Measurements from ENCODE around the gene EMP3.

DNA sequence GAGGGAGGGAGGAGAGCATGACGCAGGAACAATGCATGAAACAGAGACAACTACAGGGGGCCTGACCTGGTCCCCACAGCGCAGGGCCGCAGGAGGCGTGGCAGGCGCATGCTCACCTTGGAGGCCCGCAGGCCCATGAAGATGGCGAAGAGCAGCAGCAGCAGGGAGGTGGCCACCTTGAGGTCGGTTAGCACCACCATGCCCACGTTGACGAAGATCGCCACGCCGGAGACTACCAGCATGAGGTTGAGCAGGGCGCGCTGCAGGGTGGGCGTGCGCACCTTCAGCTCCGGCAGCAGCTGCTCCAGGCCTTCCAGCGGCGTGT, 17.0 kb downstream of the EMP3 start:
- TF ChIP-seq ZFX (IDR thresholded peaks at IDR 0.05) (no peak), CTCF (IDR thresholded peaks at IDR 0.05 in 2 of 3, conservative IDR thresholded peaks at IDR 0.05 in 1 of 3; ENCODE audit: borderline replicate concordance in 1 of 3, insufficient read depth in 1 of 3, low read depth in 2 of 3, low read length in 2 of 3) (no peak), POLR2A (IDR thresholded peaks at IDR 0.05; ENCODE audit: borderline replicate concordance, extremely low read depth, insufficient read depth, insufficient read length) (no peak), POLR2AphosphoS5 (IDR thresholded peaks at IDR 0.05; ENCODE audit: low read depth, low read length) (no peak), EZH2 (IDR thresholded peaks at IDR 0.05) (no peak), YY1 (IDR thresholded peaks at IDR 0.05; ENCODE audit: extremely low read depth, insufficient replicate concordance, low read depth, low read length) (no peak), RAD21 (IDR thresholded peaks at IDR 0.05; ENCODE audit: low read depth) (no peak), TCF7L2 (IDR thresholded peaks at IDR 0.05; ENCODE audit: borderline replicate concordance, extremely low read depth, insufficient read depth, insufficient read length) (no peak), SRF (IDR thresholded peaks at IDR 0.05; ENCODE audit: low read depth) (no peak)
- TF ChIP-seq, protein P1, sequence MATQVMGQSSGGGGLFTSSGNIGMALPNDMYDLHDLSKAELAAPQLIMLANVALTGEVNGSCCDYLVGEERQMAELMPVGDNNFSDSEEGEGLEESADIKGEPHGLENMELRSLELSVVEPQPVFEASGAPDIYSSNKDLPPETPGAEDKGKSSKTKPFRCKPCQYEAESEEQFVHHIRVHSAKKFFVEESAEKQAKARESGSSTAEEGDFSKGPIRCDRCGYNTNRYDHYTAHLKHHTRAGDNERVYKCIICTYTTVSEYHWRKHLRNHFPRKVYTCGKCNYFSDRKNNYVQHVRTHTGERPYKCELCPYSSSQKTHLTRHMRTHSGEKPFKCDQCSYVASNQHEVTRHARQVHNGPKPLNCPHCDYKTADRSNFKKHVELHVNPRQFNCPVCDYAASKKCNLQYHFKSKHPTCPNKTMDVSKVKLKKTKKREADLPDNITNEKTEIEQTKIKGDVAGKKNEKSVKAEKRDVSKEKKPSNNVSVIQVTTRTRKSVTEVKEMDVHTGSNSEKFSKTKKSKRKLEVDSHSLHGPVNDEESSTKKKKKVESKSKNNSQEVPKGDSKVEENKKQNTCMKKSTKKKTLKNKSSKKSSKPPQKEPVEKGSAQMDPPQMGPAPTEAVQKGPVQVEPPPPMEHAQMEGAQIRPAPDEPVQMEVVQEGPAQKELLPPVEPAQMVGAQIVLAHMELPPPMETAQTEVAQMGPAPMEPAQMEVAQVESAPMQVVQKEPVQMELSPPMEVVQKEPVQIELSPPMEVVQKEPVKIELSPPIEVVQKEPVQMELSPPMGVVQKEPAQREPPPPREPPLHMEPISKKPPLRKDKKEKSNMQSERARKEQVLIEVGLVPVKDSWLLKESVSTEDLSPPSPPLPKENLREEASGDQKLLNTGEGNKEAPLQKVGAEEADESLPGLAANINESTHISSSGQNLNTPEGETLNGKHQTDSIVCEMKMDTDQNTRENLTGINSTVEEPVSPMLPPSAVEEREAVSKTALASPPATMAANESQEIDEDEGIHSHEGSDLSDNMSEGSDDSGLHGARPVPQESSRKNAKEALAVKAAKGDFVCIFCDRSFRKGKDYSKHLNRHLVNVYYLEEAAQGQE (IDR thresholded peaks at IDR 0.05; ENCODE audit: low read depth), result no peak
- TF ChIP-seq, protein P2, sequence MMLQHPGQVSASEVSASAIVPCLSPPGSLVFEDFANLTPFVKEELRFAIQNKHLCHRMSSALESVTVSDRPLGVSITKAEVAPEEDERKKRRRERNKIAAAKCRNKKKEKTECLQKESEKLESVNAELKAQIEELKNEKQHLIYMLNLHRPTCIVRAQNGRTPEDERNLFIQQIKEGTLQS (IDR thresholded peaks at IDR 0.05), result no peak

All from HCT116 (cell line).